ENCODE data around the gene DGKB. TPM values are rescaled to one million over a fixed set of nuclear protein-coding genes. Genes with fewer than 3 reads are reported as not detected.

DGKB gene
- total RNA-seq, 2 donors from 2014 or later: 0.44 to 0.63 TPM

DNA sequence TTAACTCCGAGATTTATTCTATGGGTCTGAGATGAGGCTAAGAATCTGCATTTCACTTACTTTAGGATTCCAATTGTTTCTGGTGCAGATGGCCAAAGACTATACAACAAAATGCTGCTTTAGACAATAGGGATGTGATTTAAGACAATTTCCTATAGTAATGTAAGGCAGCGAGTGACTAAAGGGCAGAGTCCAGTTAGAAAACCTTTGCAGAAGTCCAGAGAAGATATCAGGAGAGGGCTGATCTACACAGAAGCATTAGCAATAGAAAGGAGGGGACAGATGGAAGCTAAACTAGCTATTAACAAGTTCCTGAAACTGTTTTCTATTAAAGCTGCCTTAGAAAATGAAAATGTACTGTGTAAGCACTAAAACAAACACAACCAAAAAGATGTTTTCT, 398.9 kb downstream of the DGKB start:
- no peak for TF ChIP-seq CTCF (IDR thresholded peaks at IDR 0.05)
- H3K4me3 ChIP-seq: no peak overlapping the region

DNA sequence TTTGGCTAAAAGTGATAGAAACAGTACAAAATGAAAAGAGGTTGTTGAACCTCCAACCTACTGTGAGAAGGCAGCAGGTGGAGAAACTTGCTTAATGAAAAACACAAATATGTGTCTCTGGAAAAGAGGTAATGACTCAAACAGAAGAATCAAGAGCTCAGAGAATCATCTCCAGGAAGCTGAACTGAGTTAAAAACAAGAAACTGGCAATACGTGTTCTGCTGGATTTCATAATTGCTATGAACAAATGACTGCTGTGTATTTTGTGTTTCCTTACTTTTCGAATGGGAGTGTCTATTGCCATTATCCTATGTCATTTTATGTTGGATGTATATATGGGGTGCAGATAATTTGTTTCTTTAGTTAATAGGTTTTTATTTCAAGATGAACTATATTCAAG, 401.1 kb downstream of the DGKB start:
- no peak for DNase-seq (ENCODE audit: low spot score)
- Histone ChIP-seq H3K9me3 (peaks cover 0 to 6% of the 10 kb centered on the region in 2 donors), H3K4me1 (no peaks in the 10 kb centered on the region), H3K36me3 (no peaks in the 10 kb centered on the region), H3K27ac (no peak overlapping the region), H3K4me3 (no peak overlapping the region), H3K27me3 (no peaks in the 10 kb centered on the region)
- TF ChIP-seq CTCF (IDR thresholded peaks at IDR 0.05): no peak

More for the DNA sequence above, 398.9 kb downstream of the DGKB start:
- H3K27me3 ChIP-seq: no peaks in the 10 kb centered on the region
- H3K9me3 ChIP-seq: peaks cover 0 to 6% of the 10 kb centered on the region in 2 donors
- H3K27ac ChIP-seq: no peak overlapping the region
- DNase-seq (ENCODE audit: low spot score): no peak
- no peaks in the 10 kb centered on the region for H3K36me3 ChIP-seq
- no peaks in the 10 kb centered on the region for H3K4me1 ChIP-seq

GRCh38 chr7:14497390-14497789, 405.2 kb downstream of the DGKB start:
- H3K4me3 ChIP-seq: no peak overlapping the region
- no peak for TF ChIP-seq CTCF (IDR thresholded peaks at IDR 0.05)
- no peak overlapping the region for H3K27ac ChIP-seq
- H3K27me3 ChIP-seq: no peaks in the 10 kb centered on the region
- H3K36me3 ChIP-seq: no peaks in the 10 kb centered on the region
- H3K4me1 ChIP-seq: no peaks in the 10 kb centered on the region
- DNase-seq (ENCODE audit: low spot score): no peak
- H3K9me3 ChIP-seq: peaks cover 0 to 6% of the 10 kb centered on the region in 2 donors

DNA sequence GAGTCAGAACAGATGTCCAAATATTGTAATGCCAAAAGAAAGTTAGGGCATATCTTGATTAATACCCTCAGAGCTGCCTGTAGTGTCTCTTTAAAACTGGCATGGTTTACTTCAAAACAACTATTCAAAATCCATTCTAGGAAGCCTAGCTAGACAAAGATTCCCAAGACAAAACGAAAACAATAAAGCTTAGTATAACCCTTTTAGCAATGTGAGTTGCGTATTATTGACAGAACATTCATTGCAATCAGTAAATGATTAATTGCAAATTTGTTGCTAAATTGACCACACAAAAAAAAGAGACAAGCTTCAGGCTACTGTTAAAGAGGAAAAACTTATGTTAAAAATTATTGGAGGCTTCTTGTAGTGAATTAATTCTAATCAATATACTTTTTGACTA, 406.9 kb downstream of the DGKB start:
- Histone ChIP-seq H3K9me3 (no peaks in the 10 kb centered on the region), H3K27me3 (no peaks in the 10 kb centered on the region), H3K36me3 (no peaks in the 10 kb centered on the region), H3K27ac (no peak overlapping the region), H3K4me1 (no peaks in the 10 kb centered on the region), H3K4me3 (no peak overlapping the region)
- no peak for TF ChIP-seq CTCF (IDR thresholded peaks at IDR 0.05)
- DNase-seq (ENCODE audit: low spot score): no peak

GRCh38 chr7:14487701-14488395, 414.7 kb downstream of the DGKB start:
- Histone ChIP-seq H3K4me1 (no peaks in the 10 kb centered on the region), H3K9me3 (no peaks in the 10 kb centered on the region), H3K27ac (no peak overlapping the region), H3K4me3 (no peak overlapping the region), H3K36me3 (no peaks in the 10 kb centered on the region), H3K27me3 (no peaks in the 10 kb centered on the region)
- no peak for TF ChIP-seq CTCF (IDR thresholded peaks at IDR 0.05)
- DNase-seq (ENCODE audit: low spot score): no peak

DNA sequence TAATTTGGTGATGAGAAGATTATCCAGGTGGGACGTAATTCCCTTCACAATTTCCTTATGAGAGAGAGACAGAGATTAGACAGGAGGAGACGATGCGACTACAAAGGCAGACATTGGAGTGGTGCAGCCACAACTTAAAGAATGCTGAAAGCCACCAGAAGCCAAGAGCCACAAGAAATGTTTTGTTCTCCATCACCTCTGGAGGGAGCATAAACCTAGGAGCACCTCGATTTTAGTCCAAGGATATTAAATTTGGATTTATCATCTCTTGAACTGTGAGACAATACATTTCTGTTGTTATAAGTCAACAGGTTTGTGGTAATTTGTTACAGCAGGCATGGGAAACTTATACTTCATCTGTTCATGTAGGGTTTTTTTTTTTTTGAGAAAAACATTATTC, 418.9 kb downstream of the DGKB start:
- Histone ChIP-seq H3K4me3 (no peak overlapping the region), H3K27me3 (no peaks in the 10 kb centered on the region), H3K9me3 (no peaks in the 10 kb centered on the region), H3K4me1 (no peaks in the 10 kb centered on the region), H3K27ac (no peak overlapping the region), H3K36me3 (no peaks in the 10 kb centered on the region)
- TF ChIP-seq CTCF (IDR thresholded peaks at IDR 0.05): no peak
- DNase-seq (ENCODE audit: low spot score): no peak
